ENCODE results near the gene RYR2. TPM values are rescaled to one million over a fixed set of nuclear protein-coding genes. Genes with fewer than 3 reads are reported as not detected.

The RYR2 gene
- total RNA-seq, 1 experiment from 2014 or later: 3.4 TPM

DNA sequence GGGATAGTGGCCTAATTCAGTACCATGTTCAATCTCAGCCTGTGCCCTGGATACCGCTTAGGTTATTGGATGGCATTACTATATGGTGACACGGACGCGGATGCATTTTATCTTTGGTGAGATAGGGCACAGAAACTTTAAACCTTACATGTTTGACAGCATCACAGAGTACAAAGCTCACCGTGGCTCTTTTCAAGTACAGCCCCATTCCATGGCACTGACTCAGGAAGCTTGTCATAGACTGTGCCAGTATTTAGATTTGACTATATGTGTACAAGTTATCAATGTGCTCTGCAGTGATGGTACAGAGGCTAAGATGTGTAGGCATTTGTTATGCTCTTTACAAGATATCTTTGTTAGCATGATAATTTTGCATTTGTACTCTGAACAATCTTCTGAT, 169.0 kb downstream of the RYR2 start:
- Histone ChIP-seq H3K27ac (ENCODE audit: insufficient read length, low read depth, low read length) (no peak overlapping the region), H3K14ac (ENCODE audit: insufficient read depth, low read length) (no peak overlapping the region), H3K18ac (ENCODE audit: insufficient read length, low read depth, low read length) (no peak overlapping the region), H2BK12ac (ENCODE audit: insufficient read length, low read depth, low read length) (no peak overlapping the region), H2BK15ac (ENCODE audit: low read depth, low read length) (no peak overlapping the region), H3K27me3 (ENCODE audit: insufficient read depth, low read length) (no peaks in the 10 kb centered on the region), H4K5ac (ENCODE audit: insufficient read length, low read depth, low read length) (no peak overlapping the region), H2BK5ac (ENCODE audit: insufficient read length, low read length) (no peak overlapping the region), H4K8ac (replicated peaks; ENCODE audit: insufficient read length, low read depth, low read length) (no peak overlapping the region), H2BK20ac (ENCODE audit: low read depth, low read length, poor library complexity, severe bottlenecking) (no peak overlapping the region), H3K4ac (ENCODE audit: low read depth, low read length) (no peak overlapping the region), H2BK120ac (ENCODE audit: low read depth, low read length, poor library complexity, severe bottlenecking) (no peak overlapping the region), H2AK5ac (ENCODE audit: insufficient read length, low read length) (no peak overlapping the region), H3K23ac (ENCODE audit: insufficient read length, low read depth, low read length) (no peak overlapping the region), H3T11ph (ENCODE audit: low read length) (no peak overlapping the region), H4K91ac (ENCODE audit: insufficient read length, low read depth, low read length) (no peak overlapping the region), H3K56ac (ENCODE audit: insufficient read length, low read depth, low read length) (no peak overlapping the region), H3K9ac (ENCODE audit: extremely low read depth, insufficient read length, low read length) (no peak overlapping the region), H3K4me1 (ENCODE audit: insufficient read depth, low read length) (no peaks in the 10 kb centered on the region), H2AFZ (ENCODE audit: low read length) (no peak overlapping the region), H3K79me2 (ENCODE audit: insufficient read depth, low read length) (no peaks in the 10 kb centered on the region), H3K9me3 (ENCODE audit: control insufficient read depth, low read depth, low read length) (no peaks in the 10 kb centered on the region), H3K79me1 (ENCODE audit: insufficient read depth, low read depth, low read length, poor library complexity, severe bottlenecking) (no peaks in the 10 kb centered on the region), H3K23me2 (ENCODE audit: insufficient read length, low read depth, low read length, poor library complexity, severe bottlenecking) (no peaks in the 10 kb centered on the region), H4K20me1 (ENCODE audit: control insufficient read depth, insufficient read depth, insufficient read length) (no peaks in the 10 kb centered on the region), H3K4me2 (ENCODE audit: insufficient read depth, insufficient read length, low read length) (no peak overlapping the region)
- TF ChIP-seq CTCF (conservative IDR thresholded peaks at IDR 0.05): no peak
- WGBS (ENCODE audit: extremely low coverage, insufficient read length, low lambda C conversion rate): no CpG with 5 or more reads among the region's 5 CpGs
- no peaks in the 10 kb centered on the region for H3K9me3 Mint-ChIP-seq
- no peak overlapping the region for H3K27ac Mint-ChIP-seq
- H3K4me3 Mint-ChIP-seq: no peak overlapping the region
- no peaks in the 10 kb centered on the region for H3K36me3 Mint-ChIP-seq (ENCODE audit: insufficient read depth in 1 of 3, low read depth in 3 of 3)
- H3K27me3 Mint-ChIP-seq (ENCODE audit: low read depth): no peaks in the 10 kb centered on the region
- H3K4me1 Mint-ChIP-seq: peaks cover 9 to 12% of the 10 kb centered on the region in 2 experiments; a peak in 3 of 4 replicates
- no peak for DNase-seq
